Upper lobe of left lung (tissue), 4 donors: ENCODE data around the gene ZNF618.

Experiments used
- CTCF ChIP-seq, 6 experiments: fragments of 450-650 bp in 4 of 6; fragments of 200-600 bp in 2 of 6; sonication (generic) in 2 of 6; IDR thresholded peaks; one replicate each; pipeline ENCODE4 v1.5.1; 2016 to 2019; ENCODE audit warnings: antibody characterized with exemption in 6 of 6
- POLR2A ChIP-seq, 4 donors: fragments of 450-650 bp; IDR thresholded peaks; one replicate each; pipeline ENCODE4 v1.5.1; 2016 to 2017; ENCODE audit warnings: antibody characterized with exemption in 4 of 4, mild to moderate bottlenecking in 2 of 4

DNA sequence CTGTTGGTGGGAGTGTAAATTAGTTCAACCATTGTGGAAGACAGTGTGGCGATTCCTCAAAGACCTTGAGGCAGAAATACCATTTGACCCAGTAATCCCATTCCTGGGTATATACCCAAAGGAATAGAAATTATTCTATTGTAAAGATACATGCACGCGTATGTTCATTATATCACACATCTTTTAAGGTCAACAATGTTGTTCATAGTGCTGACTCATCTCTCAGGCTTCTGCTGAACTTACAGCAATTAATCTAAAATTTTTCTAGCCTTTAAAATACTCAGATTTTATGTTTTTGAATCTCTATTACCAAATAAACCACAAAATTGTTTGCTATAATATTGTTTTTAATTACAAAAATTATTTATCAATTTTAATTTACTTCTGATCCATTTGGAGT lies 38.8 kb upstream of the ZNF618 start:
- TF ChIP-seq CTCF (IDR thresholded peaks at IDR 0.05) (no peak), POLR2A (IDR thresholded peaks at IDR 0.05) (no peak)
